Caki2 (cell line): ENCODE measurements around the gene HS6ST3. TPM values are rescaled to one million over a fixed set of nuclear protein-coding genes. Genes with fewer than 3 reads are reported as not detected.

Experiments
- DNase-seq: peaks from one replicate; pipeline ENCODE4 v3.0.0-alpha.2; 2015; ENCODE audit warnings: low read depth
- in situ Hi-C: cut with HindIII; loops from 2 replicates; pipeline ENCODE4 v1.10.0; 2016; ENCODE audit warnings: low sequenced_read_pairs, low pct_unique_long_range_greater_than_20kb, mixed read lengths
- total RNA-seq: library from RNA; depleted of rRNA; stranded (reverse); fragments of >200 nt; shearing (Covaris generic); gene quantifications from 2 replicates; pipeline ENCODE4 v1.2.3, GENCODE V29; 2014; ENCODE audit warnings: low replicate concordance; rRNA removed

HS6ST3 gene
- total RNA-seq, 1 experiment from 2014 or later, result 7.5 TPM

GRCh38 chr13:96858133-96858826 is 768.4 kb downstream of the HS6ST3 start:
- DNase-seq, result no peak
- in situ Hi-C loops, result no loop called here

- in situ Hi-C loops, result no loop called here
- DNase-seq, result no peak
These were observed 771.0 kb downstream of the HS6ST3 start for GRCh38 chr13:96860882-96861281.

- in situ Hi-C loops, result no loop called here
- DNase-seq, result no peak
These were observed 772.2 kb downstream of the HS6ST3 start for GRCh38 chr13:96862093-96862492.

GRCh38 chr13:96862999-96863398 is 773.1 kb downstream of the HS6ST3 start:
- DNase-seq, result no peak
- in situ Hi-C loops, result no loop called here

- no peak for DNase-seq
- in situ Hi-C loops, result no loop called here
These were observed 781.6 kb downstream of the HS6ST3 start for GRCh38 chr13:96871469-96871868.

- in situ Hi-C loops, result no loop called here
These were observed 790.5 kb downstream of the HS6ST3 start for GRCh38 chr13:96880419-96880818.

More at GRCh38 chr13:96880419-96880818, 790.5 kb downstream of the HS6ST3 start:
- DNase-seq, result no peak

Other genes starting within 250 kb of the HS6ST3 start
- 27.8 and 31.4 TPM in 2 replicates for gene UGGT2, start 36.7 kb upstream of the HS6ST3 start, total RNA-seq